HepG2 (cell line): ENCODE measurements around the gene THEM4. TPM values are rescaled to one million over a fixed set of nuclear protein-coding genes. Genes with fewer than 3 reads are reported as not detected.
A peak's percentile ranks its signal among the peaks of the same experiment; 100 is the strongest.

Source experiments
- ATAC-seq: fragments of 200-7000 bp; cut with Tn5 transposase; 3 replicates; pipeline ENCODE4 v1.9.1; 2020; ENCODE audit warnings: mild to moderate bottlenecking, moderate library complexity
- BruUV-seq: library from RNA; stranded (reverse); fragments of 400-500 nt; replicated peaks from 2 replicates; lab custom pipeline; 2021; lab: Mats Ljungman, UMichigan
- CTCF ChIA-PET: fragments of 300-600 bp; formaldehyde crosslinking; extraction: SDS; loops from one replicate; lab custom pipeline; 2021; ENCODE audit warnings: low total read pairs, inconsistent platforms, low intra/inter-chr PET ratio; lab: Yijun Ruan, JAX
- POLR2A ChIA-PET: fragments of 350-600 bp; sonication (Branson Sonifier 250); formaldehyde crosslinking; loops from one replicate; lab custom pipeline; 2020; ENCODE audit warnings: antibody characterized with exemption, inconsistent platforms; lab: Yijun Ruan, JAX
- DNase-seq: peaks from one replicate; pipeline ENCODE4 v3.0.0-alpha.2; 2015; ENCODE audit warnings: low spot score
- FAIRE-seq: peaks from 3 replicates; lab custom pipeline; 2011; peaks lifted over from hg19 to GRCh38; lab: Jason Lieb, UNC
- H2AFZ ChIP-seq: one replicate; pipeline ENCODE4 v1.6.1; 2011; ENCODE audit warnings: low read length, inconsistent platforms
- H3K27ac ChIP-seq: fragments of 300-600 bp; 3 replicates; pipeline ENCODE4 v1.8.0; 2011; ENCODE audit warnings: mixed run types, mild to moderate bottlenecking, mixed read lengths, low read length, inconsistent platforms; ENCODE audit not compliant: insufficient read depth; ENCODE audit errors: extremely low read length
- H3K27me3 ChIP-seq, 2 experiments: fragments of 200-600 bp in 1 of 2; 2 replicates in 1 of 2; 3 replicates in 1 of 2; pipeline versions ENCODE4 v1.6.0 to v1.8.0; 2011; ENCODE audit warnings: low read length in 2 of 2, mild to moderate bottlenecking in 2 of 2, moderate library complexity in 2 of 2, inconsistent platforms in 1 of 2; ENCODE audit not compliant: insufficient read depth in 2 of 2, control insufficient read depth in 1 of 2
- H3K36me3 ChIP-seq, 2 experiments: fragments of 200-600 bp in 1 of 2; replicated peaks in 1 of 2; 2 replicates in 1 of 2; 3 replicates in 1 of 2; pipeline versions ENCODE4 v1.5.1 to v1.8.0; 2011; ENCODE audit warnings: low read length in 2 of 2, inconsistent platforms in 1 of 2; ENCODE audit not compliant: insufficient read depth in 2 of 2, control insufficient read depth in 1 of 2
- H3K4me1 ChIP-seq: 2 replicates; pipeline ENCODE4 v1.5.1; 2012; ENCODE audit warnings: low read length, inconsistent platforms; ENCODE audit not compliant: insufficient read depth
- H3K4me2 ChIP-seq: 2 replicates; pipeline ENCODE4 v1.6.0; 2011; ENCODE audit warnings: low read depth, low read length, inconsistent platforms
- H3K4me3 ChIP-seq, 3 experiments: fragments of 200-600 bp in 1 of 3; sonication (generic), shearing (Covaris generic) in 1 of 3; replicated peaks in 1 of 3; 2 replicates each; pipeline ENCODE4 v1.5.1; 2011 to 2016; ENCODE audit warnings: low read length in 3 of 3, inconsistent platforms in 2 of 3, low read depth in 2 of 3, mild to moderate bottlenecking in 2 of 3, control low read depth in 1 of 3, mixed read lengths in 1 of 3; ENCODE audit not compliant: insufficient read depth in 1 of 3
- H3K79me2 ChIP-seq: one replicate; pipeline ENCODE4 v1.6.1; 2011; ENCODE audit warnings: low read length, inconsistent platforms; ENCODE audit not compliant: insufficient read depth
- H3K9ac ChIP-seq: 2 replicates; pipeline ENCODE4 v1.6.0; 2011; ENCODE audit warnings: mild to moderate bottlenecking, low read depth, low read length, inconsistent platforms; ENCODE audit not compliant: insufficient read depth
- H3K9me3 ChIP-seq: 2 replicates; pipeline ENCODE4 v1.5.1; 2012; ENCODE audit warnings: mild to moderate bottlenecking, low read length
- H4K20me1 ChIP-seq: 2 replicates; pipeline ENCODE4 v1.6.0; 2011; ENCODE audit warnings: inconsistent platforms, mild to moderate bottlenecking, low read length, moderate library complexity; ENCODE audit not compliant: insufficient read depth
- CREB1 ChIP-seq, 2 experiments: fragments of 450-650 bp in 1 of 2; IDR thresholded peaks; 2 replicates each; pipeline ENCODE4 v1.6.1; 2016 to 2017; ENCODE audit warnings: control low read depth in 1 of 2, mild to moderate bottlenecking in 1 of 2, missing compliant biosample characterization in 1 of 2, missing genetic modification characterization in 1 of 2
- MIER3 ChIP-seq: IDR thresholded peaks from 2 replicates; pipeline ENCODE4 v1.6.1; 2016; ENCODE audit warnings: missing compliant biosample characterization, borderline replicate concordance
- NFYB ChIP-seq: sonication (generic); formaldehyde crosslinking; IDR thresholded peaks from 2 replicates; pipeline ENCODE4 v1.4.0; 2020; ENCODE audit warnings: missing genetic modification reagents
- SP2 ChIP-seq: sonication (generic); formaldehyde crosslinking; IDR thresholded peaks from 2 replicates; pipeline ENCODE4 v1.5.1; 2020; ENCODE audit warnings: mild to moderate bottlenecking, missing genetic modification reagents
- TAF1 ChIP-seq: sonication (generic); formaldehyde crosslinking; IDR thresholded peaks from 2 replicates; pipeline ENCODE4 v1.4.0; 2020; ENCODE audit warnings: missing genetic modification reagents
- ZBTB38 ChIP-seq: sonication (generic); formaldehyde crosslinking; IDR thresholded peaks from 2 replicates; pipeline ENCODE4 v1.5.1; 2020; ENCODE audit warnings: mild to moderate bottlenecking, missing genetic modification reagents
- ZNF124 ChIP-seq: sonication (generic); formaldehyde crosslinking; IDR thresholded peaks from 2 replicates; pipeline ENCODE4 v1.4.0; 2020; ENCODE audit warnings: missing genetic modification reagents
- ZNF431 ChIP-seq: sonication (generic); formaldehyde crosslinking; IDR thresholded peaks from 2 replicates; pipeline ENCODE4 v1.9.0; 2022; ENCODE audit warnings: missing genetic modification reagents, low read depth, mild to moderate bottlenecking, borderline replicate concordance
- WGBS: methylation state at CpG from one replicate; pipeline ENCODE4 v1.1.6; 2017; ENCODE audit warnings: low lambda C conversion rate; 5-methylcytosine and 5-hydroxymethylcytosine counted together
- in situ Hi-C: cut with HindIII; loops from 2 replicates; pipeline ENCODE4 v1.10.0; 2017; ENCODE audit warnings: low pct_unique_long_range_greater_than_20kb; ENCODE audit not compliant: extremely low pct_ligation_motif_present
- intact Hi-C: fragments of 100-400 bp; cut with micrococcal nuclease; formaldehyde crosslinking; loops from one replicate; pipeline ENCODE4 v1.10.0; 2022; ENCODE audit not compliant: unreplicated experiment
- polyA plus RNA-seq, 8 experiments: library from polyadenylated mRNA; depleted of rRNA in 3 of 8; stranded (reverse) in 7 of 8; unstranded in 1 of 8; fragments of >200 nt; fragmentation: Illumina TruSeq in 4 of 8; extraction: Trizol in 4 of 8; gene quantifications; 2 replicates each; pipeline versions ENCODE4 v1.2.1 to v1.2.3, GENCODE V29; 2011 to 2016; ENCODE audit warnings: low read depth in 4 of 8, missing spikeins in 1 of 8, mixed read lengths in 1 of 8; ENCODE audit not compliant: insufficient read depth in 1 of 8
- total RNA-seq, 5 experiments: library from RNA; depleted of rRNA; stranded (reverse); fragments of >200 nt; fragmentation: Illumina TruSeq; extraction: Trizol; gene quantifications; 2 replicates each; pipeline ENCODE4 v1.2.3, GENCODE V29; 2016; ENCODE audit warnings: low read depth in 1 of 5
- TF ChIP-seq, protein P1 (sequence below): sonication (generic); formaldehyde crosslinking; IDR thresholded peaks from 2 replicates; pipeline ENCODE4 v1.8.0; 2022; ENCODE audit warnings: mild to moderate bottlenecking, missing genetic modification reagents, moderate library complexity
- TF ChIP-seq, protein P2 (sequence below): sonication (generic); formaldehyde crosslinking; IDR thresholded peaks from 2 replicates; pipeline ENCODE4 v1.5.1; 2020; ENCODE audit warnings: mild to moderate bottlenecking, moderate library complexity, missing genetic modification reagents

Gene THEM4
- total and polyA plus RNA-seq, 2 of the 13 experiments (the other 11 are each of a cell fraction or from before 2014, with no cell fraction given) = 10.9 to 13.9 TPM

DNA sequence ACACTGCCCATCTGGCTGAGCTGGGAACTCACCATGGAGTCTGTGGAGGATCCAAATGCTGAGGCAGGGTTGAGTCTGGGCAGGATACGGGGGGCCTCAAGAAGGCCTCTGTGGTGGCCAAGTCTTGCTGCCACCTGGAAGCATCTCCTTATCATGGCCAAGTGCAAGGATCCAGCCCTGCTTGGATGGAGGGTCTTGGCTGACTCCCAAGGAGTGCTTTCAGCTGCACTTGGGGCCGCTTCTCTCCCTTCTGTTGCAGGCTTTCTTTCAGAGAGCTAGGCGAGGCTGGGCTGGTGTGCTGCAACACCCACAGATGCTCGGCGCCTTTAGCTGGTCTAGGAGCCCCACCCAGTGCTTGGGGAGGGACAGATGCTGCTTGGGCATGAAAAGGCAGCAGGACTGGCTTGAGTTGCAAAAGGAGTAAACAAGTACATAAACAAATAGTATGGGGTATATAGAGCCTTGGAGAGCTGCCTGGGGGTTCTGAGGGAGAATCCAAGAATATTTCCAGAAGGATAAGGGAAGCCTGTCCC is 55.8 kb downstream of the THEM4 start, which contains the start of gene THEM5 (continued):
- TF ChIP-seq, protein P1, sequence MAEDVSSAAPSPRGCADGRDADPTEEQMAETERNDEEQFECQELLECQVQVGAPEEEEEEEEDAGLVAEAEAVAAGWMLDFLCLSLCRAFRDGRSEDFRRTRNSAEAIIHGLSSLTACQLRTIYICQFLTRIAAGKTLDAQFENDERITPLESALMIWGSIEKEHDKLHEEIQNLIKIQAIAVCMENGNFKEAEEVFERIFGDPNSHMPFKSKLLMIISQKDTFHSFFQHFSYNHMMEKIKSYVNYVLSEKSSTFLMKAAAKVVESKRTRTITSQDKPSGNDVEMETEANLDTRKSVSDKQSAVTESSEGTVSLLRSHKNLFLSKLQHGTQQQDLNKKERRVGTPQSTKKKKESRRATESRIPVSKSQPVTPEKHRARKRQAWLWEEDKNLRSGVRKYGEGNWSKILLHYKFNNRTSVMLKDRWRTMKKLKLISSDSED (CRISPR knock-in tag) = no peak
- TF ChIP-seq MIER3 (CRISPR knock-in tag) = no peak
- TF ChIP-seq, all 625 proteins: peak for 0

DNA sequence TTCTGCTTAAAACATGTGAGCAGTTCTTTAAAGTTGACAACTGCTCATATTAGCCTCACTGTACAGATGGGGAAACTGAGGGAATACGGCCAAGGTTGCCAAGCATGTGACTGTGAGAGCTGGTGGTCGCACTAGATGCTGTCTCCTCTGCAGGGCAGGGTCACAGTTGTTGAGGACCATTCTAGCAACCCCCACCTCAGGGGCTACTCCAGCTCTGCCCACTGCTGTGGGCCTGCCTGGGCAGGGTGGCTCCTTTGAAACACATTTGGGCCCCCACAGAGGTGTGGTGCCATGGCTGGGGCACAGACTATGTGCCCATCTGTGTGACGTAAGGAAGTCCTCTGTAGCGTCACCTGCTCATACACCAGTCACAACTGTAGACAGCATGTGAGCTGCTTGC is 56.6 kb downstream of the THEM4 start:
- no peak for DNase-seq
- no TSS peak for BruUV-seq
- in situ Hi-C loops = no loop called here
- 20% methylated on average over 2 of the region's 4 CpGs for WGBS
- intact Hi-C loops = no loop called here
- Histone ChIP-seq H3K9me3 (no peaks in the 10 kb centered on the region), H3K4me1 (no peaks in the 10 kb centered on the region), H2AFZ (no peak overlapping the region), H3K4me2 (no peak overlapping the region), H3K79me2 (no peaks in the 10 kb centered on the region), H3K27me3 (peaks cover 6 to 46% of the 10 kb centered on the region in 2 experiments; a peak in 3 of 5 replicates), H3K9ac (no peak overlapping the region), H4K20me1 (no peaks in the 10 kb centered on the region), H3K4me3 (no peak overlapping the region), H3K27ac (no peak overlapping the region), H3K36me3 (no peaks in the 10 kb centered on the region)
- no peak for TF ChIP-seq SP2
- no peak for TF ChIP-seq ZNF124 (CRISPR knock-in tag)
- no peak for TF ChIP-seq TAF1
- no peak for TF ChIP-seq ZBTB38
- TF ChIP-seq CREB1 (IDR thresholded peaks at IDR 0.05) = peak; percentile 30; the same call in 1 of the 2 replicates
- no peak for TF ChIP-seq CREB1 (CRISPR knock-in tag; IDR thresholded peaks at IDR 0.05)
- TF ChIP-seq ZNF431 (CRISPR knock-in tag) = no peak
- no peak for TF ChIP-seq NFYB (CRISPR knock-in tag)
- TF ChIP-seq, protein P2, sequence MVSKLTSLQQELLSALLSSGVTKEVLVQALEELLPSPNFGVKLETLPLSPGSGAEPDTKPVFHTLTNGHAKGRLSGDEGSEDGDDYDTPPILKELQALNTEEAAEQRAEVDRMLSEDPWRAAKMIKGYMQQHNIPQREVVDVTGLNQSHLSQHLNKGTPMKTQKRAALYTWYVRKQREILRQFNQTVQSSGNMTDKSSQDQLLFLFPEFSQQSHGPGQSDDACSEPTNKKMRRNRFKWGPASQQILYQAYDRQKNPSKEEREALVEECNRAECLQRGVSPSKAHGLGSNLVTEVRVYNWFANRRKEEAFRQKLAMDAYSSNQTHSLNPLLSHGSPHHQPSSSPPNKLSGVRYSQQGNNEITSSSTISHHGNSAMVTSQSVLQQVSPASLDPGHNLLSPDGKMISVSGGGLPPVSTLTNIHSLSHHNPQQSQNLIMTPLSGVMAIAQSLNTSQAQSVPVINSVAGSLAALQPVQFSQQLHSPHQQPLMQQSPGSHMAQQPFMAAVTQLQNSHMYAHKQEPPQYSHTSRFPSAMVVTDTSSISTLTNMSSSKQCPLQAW = no peak
- ATAC-seq = no peak
- FAIRE-seq = no peak
- ChIA-PET POLR2A (no interaction called here), CTCF (no interaction called here)
